A673 (cell line): ENCODE data around the gene CD40.

Experiments
- EZH2 ChIP-seq: fragments of 200-600 bp; sonication (generic); IDR thresholded peaks from 2 replicates; pipeline ENCODE4 v1.6.1; 2017; ENCODE audit warnings: borderline replicate concordance, low read depth, mild to moderate bottlenecking, mixed read lengths, antibody characterized with exemption, low read length; ENCODE audit not compliant: poor library complexity, severe bottlenecking
- TF ChIP-seq, protein P1 (sequence below): fragments of 300-800, 200-600 bp; sonication (generic); conservative IDR thresholded peaks from 2 replicates; pipeline ENCODE4 v1.5.1; 2017; ENCODE audit warnings: low read depth, mild to moderate bottlenecking, antibody characterized with exemption, low read length, moderate library complexity, mixed read lengths

DNA sequence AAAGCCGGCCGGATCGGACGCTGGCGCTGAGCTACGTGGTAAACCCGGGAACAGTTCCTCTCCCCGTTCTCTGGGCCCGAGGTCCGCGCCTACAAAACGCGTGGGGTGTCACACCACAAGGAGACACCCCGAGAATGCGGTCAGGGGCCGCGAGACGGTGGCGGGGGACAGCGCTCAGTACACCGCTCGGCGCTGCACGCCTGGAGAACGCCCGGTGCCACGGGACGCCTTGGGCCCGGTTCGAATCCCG is 29.0 kb upstream of the CD40 start:
- TF ChIP-seq EZH2 = no peak
- TF ChIP-seq, protein P1, sequence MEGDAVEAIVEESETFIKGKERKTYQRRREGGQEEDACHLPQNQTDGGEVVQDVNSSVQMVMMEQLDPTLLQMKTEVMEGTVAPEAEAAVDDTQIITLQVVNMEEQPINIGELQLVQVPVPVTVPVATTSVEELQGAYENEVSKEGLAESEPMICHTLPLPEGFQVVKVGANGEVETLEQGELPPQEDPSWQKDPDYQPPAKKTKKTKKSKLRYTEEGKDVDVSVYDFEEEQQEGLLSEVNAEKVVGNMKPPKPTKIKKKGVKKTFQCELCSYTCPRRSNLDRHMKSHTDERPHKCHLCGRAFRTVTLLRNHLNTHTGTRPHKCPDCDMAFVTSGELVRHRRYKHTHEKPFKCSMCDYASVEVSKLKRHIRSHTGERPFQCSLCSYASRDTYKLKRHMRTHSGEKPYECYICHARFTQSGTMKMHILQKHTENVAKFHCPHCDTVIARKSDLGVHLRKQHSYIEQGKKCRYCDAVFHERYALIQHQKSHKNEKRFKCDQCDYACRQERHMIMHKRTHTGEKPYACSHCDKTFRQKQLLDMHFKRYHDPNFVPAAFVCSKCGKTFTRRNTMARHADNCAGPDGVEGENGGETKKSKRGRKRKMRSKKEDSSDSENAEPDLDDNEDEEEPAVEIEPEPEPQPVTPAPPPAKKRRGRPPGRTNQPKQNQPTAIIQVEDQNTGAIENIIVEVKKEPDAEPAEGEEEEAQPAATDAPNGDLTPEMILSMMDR = no peak
